SKM-1 (cell line): Measurements from ENCODE around the gene OR4M1.
"Not testable (repeated sequence)": the region's sequence is repeated elsewhere in the genome, so short reads cannot be mapped to it uniquely, and the experiment has no call there.

Experiments used
- DNase-seq: peaks from one replicate; lab custom pipeline; 2025; ENCODE audit not compliant: unreplicated experiment; lab: John Stamatoyannopoulos, UW

The OR4M1 gene

DNA sequence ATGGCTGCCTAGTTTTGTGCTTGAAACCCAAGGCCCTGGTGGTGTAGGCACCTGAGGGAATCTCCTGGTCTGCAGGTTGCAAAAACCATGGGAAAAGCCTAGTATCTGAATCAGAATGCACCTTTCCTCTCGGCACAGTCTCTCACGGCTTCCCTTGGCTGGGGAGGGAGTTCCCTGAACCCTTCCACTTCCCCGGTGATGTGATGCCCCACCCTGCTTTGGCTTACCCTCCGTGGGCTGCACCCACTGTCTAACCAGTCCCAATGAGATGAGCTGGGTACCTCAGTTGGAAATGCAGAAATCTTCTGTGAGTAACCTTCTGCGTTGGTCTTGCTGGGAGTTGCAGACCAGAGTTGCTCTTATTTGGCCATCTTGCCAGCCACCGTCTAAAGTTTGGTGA, 47.7 kb downstream of the OR4M1 start:
- not testable (repeated sequence) for DNase-seq

DNA sequence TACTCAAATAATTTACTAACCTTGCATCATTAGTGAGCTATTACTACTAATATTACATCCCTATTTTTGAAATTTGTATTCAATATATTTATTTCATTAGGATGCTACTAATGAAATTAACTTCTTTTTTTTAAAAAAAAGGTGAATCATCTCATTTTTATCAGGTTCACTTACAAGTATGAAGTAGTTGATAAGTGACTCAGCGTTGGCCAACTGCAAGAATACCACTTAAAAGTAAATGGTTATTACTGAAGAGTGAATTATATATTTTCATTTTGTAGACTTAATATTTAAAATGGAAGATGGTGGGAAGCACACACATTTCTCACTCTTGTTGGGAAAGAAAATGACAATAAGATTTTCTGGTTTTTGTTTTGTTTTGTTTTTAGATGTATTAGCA, 49.9 kb downstream of the OR4M1 start:
- no peak for DNase-seq

DNA sequence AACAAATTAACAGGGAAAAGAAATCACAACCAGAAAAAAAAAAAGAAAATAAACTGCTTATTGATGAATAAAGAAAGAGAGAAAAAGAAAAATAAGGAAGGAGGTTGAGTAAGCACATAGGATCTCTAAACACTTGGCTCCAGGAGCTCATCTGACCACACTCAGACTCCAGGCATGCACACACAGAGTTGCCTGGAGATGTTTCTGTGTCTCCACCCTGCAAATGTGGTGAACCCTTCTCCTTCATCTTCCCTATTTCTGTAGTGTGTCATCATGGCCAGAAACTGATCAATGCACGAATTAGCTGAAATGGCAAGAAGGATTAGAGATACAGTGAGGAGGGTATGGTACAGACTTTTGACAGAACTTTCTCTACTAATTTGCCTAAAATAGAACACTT, 50.5 kb downstream of the OR4M1 start:
- no peak for DNase-seq

DNA sequence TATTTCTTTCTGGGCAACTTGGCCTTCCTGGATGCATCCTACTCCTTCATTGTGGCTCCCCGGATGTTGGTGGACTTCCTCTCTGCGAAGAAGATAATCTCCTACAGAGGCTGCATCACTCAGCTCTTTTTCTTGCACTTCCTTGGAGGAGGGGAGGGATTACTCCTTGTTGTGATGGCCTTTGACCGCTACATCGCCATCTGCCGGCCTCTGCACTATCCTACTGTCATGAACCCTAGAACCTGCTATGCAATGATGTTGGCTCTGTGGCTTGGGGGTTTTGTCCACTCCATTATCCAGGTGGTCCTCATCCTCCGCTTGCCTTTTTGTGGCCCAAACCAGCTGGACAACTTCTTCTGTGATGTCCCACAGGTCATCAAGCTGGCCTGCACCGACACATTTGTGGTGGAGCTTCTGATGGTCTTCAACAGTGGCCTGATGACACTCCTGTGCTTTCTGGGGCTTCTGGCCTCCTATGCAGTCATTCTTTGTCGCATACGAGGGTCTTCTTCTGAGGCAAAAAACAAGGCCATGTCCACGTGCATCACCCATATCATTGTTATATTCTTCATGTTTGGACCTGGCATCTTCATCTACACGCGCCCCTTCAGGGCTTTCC, 54.4 kb downstream of the OR4M1 start:
- not testable (repeated sequence) for DNase-seq

DNA sequence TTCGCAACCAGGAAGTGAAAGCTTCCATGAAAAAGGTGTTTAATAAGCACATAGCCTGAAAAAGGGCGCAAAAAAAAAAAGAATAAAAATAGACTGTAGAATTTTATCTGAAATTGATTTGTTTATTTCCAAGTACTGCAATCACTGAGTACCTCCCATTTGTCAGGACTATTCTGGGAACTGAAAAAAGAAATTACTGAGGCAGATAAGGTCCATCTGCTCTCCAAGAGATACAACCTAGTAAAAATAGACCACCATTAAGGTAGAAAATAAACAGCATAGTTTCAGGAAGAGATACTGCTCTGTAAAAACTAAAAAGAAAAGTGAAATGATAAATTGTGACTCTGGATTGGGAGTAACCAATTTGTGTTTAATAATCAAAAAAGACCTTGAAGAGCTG, 55.0 kb downstream of the OR4M1 start:
- no peak for DNase-seq
